ENCODE measurements around the gene KNDC1.

DNA sequence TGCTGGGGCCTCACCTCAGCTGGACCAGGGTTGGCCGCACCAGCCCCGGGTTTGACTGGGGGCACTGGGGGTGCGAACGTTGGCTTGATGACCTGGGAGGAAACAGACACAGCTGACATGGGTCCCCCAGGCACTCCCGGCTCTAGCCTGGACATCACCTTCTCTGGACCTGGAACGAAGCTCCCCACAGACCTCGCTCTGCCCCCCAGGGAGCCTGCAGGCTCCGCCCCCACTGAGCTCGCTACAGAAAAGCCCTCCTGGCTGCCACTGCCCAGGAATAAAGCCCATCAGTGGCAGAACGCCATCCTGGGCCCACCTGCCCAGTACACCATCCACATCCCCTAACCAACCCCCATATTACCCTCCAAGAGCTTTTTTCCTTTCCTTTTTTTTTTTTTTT is 103.7 kb downstream of the KNDC1 start:
- TF ChIP-seq, protein P1, sequence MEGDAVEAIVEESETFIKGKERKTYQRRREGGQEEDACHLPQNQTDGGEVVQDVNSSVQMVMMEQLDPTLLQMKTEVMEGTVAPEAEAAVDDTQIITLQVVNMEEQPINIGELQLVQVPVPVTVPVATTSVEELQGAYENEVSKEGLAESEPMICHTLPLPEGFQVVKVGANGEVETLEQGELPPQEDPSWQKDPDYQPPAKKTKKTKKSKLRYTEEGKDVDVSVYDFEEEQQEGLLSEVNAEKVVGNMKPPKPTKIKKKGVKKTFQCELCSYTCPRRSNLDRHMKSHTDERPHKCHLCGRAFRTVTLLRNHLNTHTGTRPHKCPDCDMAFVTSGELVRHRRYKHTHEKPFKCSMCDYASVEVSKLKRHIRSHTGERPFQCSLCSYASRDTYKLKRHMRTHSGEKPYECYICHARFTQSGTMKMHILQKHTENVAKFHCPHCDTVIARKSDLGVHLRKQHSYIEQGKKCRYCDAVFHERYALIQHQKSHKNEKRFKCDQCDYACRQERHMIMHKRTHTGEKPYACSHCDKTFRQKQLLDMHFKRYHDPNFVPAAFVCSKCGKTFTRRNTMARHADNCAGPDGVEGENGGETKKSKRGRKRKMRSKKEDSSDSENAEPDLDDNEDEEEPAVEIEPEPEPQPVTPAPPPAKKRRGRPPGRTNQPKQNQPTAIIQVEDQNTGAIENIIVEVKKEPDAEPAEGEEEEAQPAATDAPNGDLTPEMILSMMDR (IDR thresholded peaks at IDR 0.05), result no peak
- TF ChIP-seq POLR2A (IDR thresholded peaks at IDR 0.05), result no peak
